OCI-LY1 (cell line): ENCODE data around the gene DBH.

ENCODE experiments used
- EZH2 ChIP-seq: fragments of 200-600 bp; sonication (generic), shearing (Covaris generic); IDR thresholded peaks from 2 replicates; pipeline ENCODE4 v1.8.0; 2017; ENCODE audit warnings: borderline replicate concordance, mixed run types, mild to moderate bottlenecking, antibody characterized with exemption, low read length, moderate library complexity, mixed read lengths
- TF ChIP-seq, protein P1 (sequence below): fragments of 200-600 bp; sonication (generic), shearing (Covaris generic); IDR thresholded peaks from 2 replicates; pipeline ENCODE4 v1.5.1; 2017; ENCODE audit warnings: mild to moderate bottlenecking, antibody characterized with exemption, low read length, moderate library complexity, mixed read lengths

GRCh38 chr9:133647148-133647547 lies 11.0 kb downstream of the DBH start:
- TF ChIP-seq, protein P1, sequence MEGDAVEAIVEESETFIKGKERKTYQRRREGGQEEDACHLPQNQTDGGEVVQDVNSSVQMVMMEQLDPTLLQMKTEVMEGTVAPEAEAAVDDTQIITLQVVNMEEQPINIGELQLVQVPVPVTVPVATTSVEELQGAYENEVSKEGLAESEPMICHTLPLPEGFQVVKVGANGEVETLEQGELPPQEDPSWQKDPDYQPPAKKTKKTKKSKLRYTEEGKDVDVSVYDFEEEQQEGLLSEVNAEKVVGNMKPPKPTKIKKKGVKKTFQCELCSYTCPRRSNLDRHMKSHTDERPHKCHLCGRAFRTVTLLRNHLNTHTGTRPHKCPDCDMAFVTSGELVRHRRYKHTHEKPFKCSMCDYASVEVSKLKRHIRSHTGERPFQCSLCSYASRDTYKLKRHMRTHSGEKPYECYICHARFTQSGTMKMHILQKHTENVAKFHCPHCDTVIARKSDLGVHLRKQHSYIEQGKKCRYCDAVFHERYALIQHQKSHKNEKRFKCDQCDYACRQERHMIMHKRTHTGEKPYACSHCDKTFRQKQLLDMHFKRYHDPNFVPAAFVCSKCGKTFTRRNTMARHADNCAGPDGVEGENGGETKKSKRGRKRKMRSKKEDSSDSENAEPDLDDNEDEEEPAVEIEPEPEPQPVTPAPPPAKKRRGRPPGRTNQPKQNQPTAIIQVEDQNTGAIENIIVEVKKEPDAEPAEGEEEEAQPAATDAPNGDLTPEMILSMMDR: no peak
- no peak for TF ChIP-seq EZH2
